ENCODE data around the gene PCA3. TPM values are rescaled to one million over a fixed set of nuclear protein-coding genes. Genes with fewer than 3 reads are reported as not detected.

The PCA3 gene
- total RNA-seq, 1 donor from 2014 or later = not detected

DNA sequence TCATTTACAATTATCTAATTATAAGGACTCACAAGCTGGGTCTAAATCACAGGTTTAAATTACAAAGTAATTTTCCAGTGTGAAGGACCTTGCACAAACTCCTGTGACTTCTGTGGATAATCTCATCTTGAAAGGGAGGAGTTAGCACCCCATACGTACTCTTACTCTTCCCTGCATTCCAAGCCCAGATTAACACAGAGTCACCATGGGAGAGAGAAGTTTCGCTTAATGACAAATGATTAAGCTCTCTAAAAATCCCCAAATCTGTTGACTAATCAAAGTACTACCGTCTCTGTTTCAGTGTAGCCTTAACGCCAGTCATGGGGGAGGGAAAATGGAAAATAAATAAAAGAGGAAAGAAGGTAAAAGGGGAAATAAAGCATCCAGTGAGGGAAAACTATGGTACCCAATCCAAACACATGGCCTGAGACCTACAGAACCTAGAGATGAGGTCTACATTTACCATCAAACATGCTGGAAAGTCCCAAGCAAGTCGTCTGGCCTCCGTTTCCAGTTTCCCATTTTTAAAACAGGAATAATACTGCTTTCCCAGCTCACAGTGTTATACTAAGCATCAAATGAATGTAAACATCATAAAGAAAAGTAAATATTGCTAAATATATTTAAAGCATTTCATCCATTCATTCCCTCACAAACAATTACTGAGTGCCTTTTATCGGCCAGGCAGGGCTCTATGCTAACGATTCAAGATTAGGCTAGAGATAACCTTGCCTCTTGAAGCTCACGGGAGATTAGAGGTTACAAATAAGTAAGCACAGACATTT is 63.2 kb downstream of the PCA3 start:
- no peak for ATAC-seq (ENCODE audit: low read depth)
- intact Hi-C loops (cut with micrococcal nuclease) = no loop called here
- TF ChIP-seq, protein P1, sequence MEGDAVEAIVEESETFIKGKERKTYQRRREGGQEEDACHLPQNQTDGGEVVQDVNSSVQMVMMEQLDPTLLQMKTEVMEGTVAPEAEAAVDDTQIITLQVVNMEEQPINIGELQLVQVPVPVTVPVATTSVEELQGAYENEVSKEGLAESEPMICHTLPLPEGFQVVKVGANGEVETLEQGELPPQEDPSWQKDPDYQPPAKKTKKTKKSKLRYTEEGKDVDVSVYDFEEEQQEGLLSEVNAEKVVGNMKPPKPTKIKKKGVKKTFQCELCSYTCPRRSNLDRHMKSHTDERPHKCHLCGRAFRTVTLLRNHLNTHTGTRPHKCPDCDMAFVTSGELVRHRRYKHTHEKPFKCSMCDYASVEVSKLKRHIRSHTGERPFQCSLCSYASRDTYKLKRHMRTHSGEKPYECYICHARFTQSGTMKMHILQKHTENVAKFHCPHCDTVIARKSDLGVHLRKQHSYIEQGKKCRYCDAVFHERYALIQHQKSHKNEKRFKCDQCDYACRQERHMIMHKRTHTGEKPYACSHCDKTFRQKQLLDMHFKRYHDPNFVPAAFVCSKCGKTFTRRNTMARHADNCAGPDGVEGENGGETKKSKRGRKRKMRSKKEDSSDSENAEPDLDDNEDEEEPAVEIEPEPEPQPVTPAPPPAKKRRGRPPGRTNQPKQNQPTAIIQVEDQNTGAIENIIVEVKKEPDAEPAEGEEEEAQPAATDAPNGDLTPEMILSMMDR (IDR thresholded peaks at IDR 0.05) = no peak
- POLR2A ChIA-PET = no interaction called here
- Mint-ChIP-seq H3K27ac (no peak overlapping the region), H3K27me3 (peaks cover 6% of the 10 kb centered on the region), H3K4me3 (no peak overlapping the region), H3K9me3 (no peaks in the 10 kb centered on the region), H3K36me3 (ENCODE audit: low read depth) (no peaks in the 10 kb centered on the region), H3K4me1 (no peaks in the 10 kb centered on the region)
- DNase-seq = no peak
- CTCF ChIA-PET = no interaction called here

DNA sequence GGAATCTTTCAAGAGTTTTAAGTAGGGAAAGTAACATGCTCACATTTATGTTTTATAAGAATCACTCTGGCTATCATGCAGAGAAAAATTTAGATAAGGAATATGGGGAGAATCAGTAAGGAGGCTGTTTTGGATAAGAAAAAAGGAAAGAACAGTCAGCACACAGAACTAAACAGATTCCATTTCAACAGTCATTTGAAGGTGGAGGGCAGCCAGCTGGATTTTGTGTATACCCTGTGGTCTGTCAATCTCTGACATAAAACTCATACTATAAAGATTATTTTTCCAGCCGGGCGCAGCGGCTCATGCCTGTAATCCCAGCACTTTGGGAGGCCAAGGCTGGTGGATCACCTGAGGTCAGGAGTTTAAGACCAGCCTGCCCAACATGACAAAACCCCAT is 64.2 kb downstream of the PCA3 start:
- TF ChIP-seq, protein P1 (IDR thresholded peaks at IDR 0.05) = no peak
- H3K27me3 Mint-ChIP-seq = peaks cover 8% of the 10 kb centered on the region
- DNase-seq (no peak), ATAC-seq (ENCODE audit: low read depth) (no peak)
- ChIA-PET POLR2A (no interaction called here), CTCF (no interaction called here)
- H3K9me3 Mint-ChIP-seq = no peaks in the 10 kb centered on the region
- no peak overlapping the region for H3K4me3 Mint-ChIP-seq
- no peak overlapping the region for H3K27ac Mint-ChIP-seq
- H3K36me3 Mint-ChIP-seq (ENCODE audit: low read depth) = no peaks in the 10 kb centered on the region
- H3K4me1 Mint-ChIP-seq = no peaks in the 10 kb centered on the region
- intact Hi-C loops (cut with micrococcal nuclease) = no loop called here

DNA sequence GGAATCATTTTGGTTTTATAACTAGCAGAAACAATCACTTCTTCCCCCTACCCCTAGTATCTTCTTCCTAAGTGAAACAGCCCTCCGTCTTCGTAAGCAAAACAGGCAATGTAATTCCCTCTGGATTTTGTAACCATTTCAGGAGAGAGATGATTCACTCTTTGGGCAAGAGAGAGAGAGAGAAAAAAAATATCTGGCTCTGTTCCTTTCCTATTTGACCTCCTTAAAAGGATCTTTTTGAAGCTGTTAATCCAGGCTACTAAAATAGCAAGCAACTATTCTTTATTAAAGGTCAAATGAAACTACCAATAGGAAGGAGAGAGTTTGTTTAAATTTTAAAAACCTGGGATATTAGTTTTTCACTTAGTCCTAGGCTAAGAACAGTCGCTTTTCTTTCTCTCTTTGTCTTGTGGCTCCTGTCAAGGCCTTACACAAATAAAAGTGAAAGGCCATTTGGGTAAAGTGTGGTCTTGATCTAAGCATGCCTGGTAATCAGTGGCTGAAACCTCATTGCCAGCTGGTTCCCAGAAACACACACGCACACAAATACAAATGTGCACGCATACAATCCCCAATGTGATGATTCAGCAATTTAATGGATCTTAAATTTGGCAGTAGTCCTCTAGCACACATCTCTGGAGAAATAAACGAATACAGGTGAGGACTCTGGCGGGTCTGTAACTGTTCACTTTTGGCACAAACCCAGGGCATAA is 71.5 kb downstream of the PCA3 start:
- POLR2A ChIA-PET = no interaction called here
- intact Hi-C loops (cut with micrococcal nuclease) = no loop called here
- Mint-ChIP-seq H3K27me3 (peaks cover 2% of the 10 kb centered on the region), H3K27ac (no peak overlapping the region), H3K4me1 (no peaks in the 10 kb centered on the region), H3K4me3 (no peak overlapping the region), H3K9me3 (no peaks in the 10 kb centered on the region), H3K36me3 (ENCODE audit: low read depth) (no peaks in the 10 kb centered on the region)
- DNase-seq (no peak), ATAC-seq (ENCODE audit: low read depth) (no peak)
- CTCF ChIA-PET = no interaction called here
- TF ChIP-seq, protein P1 (IDR thresholded peaks at IDR 0.05) = no peak

Other genes starting within 250 kb of the PCA3 start
- gene PRUNE2, start 141.7 kb downstream of the PCA3 start, total RNA-seq = not detected in 2 replicates